RCC 7860 (cell line): Measurements from ENCODE around the gene SLC25A4.
A peak's percentile ranks its signal among the peaks of the same experiment; 100 is the strongest.
"Not testable (repeated sequence)": the region's sequence is repeated elsewhere in the genome, so short reads cannot be mapped to it uniquely, and the experiment has no call there.

Experiments
- DNase-seq: peaks from one replicate; pipeline ENCODE4 v3.0.0-alpha.2; 2015; ENCODE audit warnings: low spot score
- FAIRE-seq: peaks from 2 replicates; lab custom pipeline; 2012; peaks lifted over from hg19 to GRCh38; lab: Jason Lieb, UNC

SLC25A4 gene

GRCh38 chr4:185171373-185172071, 28.5 kb downstream of the SLC25A4 start:
- DNase-seq (no peak), FAIRE-seq (no peak)

- no peak for DNase-seq
- no peak for FAIRE-seq
Measured at GRCh38 chr4:185179488-185179887, 36.4 kb downstream of the SLC25A4 start.

- no peak for DNase-seq
- FAIRE-seq = no peak
Measured at GRCh38 chr4:185182239-185182638, 39.2 kb downstream of the SLC25A4 start.

- no peak for FAIRE-seq
Measured at GRCh38 chr4:185183622-185184281, 40.7 kb downstream of the SLC25A4 start.

GRCh38 chr4:185186769-185187168, 43.7 kb downstream of the SLC25A4 start:
- DNase-seq (no peak), FAIRE-seq (no peak)

More at GRCh38 chr4:185183622-185184281, 40.7 kb downstream of the SLC25A4 start:
- peak; percentile 34 for DNase-seq

- no peak for DNase-seq
- no peak for FAIRE-seq
Measured at GRCh38 chr4:185189606-185190305, 46.7 kb downstream of the SLC25A4 start.

- DNase-seq = no peak
Measured at GRCh38 chr4:185190306-185190856, 47.3 kb downstream of the SLC25A4 start.

DNA sequence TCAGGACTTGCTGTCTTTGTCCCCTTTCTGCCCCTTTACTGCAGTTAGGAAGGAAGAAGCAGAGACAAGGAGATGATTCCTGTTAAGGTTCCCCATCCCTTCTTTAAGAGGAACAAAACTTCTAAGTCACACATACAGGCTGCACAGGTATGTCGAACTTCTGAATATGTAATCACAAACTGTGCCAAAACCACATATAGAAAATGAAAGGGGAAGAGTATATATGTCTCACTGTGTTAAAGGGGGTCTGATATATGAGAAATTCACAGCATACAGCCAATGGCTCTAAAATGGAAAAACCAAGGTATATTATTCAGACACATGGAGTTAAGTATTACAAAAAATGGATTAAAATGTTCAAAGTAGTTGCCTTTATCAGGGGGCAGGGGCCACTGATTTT, 49.0 kb downstream of the SLC25A4 start:
- no peak for DNase-seq
- no peak for FAIRE-seq

More at GRCh38 chr4:185190306-185190856, 47.3 kb downstream of the SLC25A4 start:
- no peak for FAIRE-seq

- DNase-seq (no peak), FAIRE-seq (no peak)
Measured at GRCh38 chr4:185194924-185195888, 52.1 kb downstream of the SLC25A4 start.

DNA sequence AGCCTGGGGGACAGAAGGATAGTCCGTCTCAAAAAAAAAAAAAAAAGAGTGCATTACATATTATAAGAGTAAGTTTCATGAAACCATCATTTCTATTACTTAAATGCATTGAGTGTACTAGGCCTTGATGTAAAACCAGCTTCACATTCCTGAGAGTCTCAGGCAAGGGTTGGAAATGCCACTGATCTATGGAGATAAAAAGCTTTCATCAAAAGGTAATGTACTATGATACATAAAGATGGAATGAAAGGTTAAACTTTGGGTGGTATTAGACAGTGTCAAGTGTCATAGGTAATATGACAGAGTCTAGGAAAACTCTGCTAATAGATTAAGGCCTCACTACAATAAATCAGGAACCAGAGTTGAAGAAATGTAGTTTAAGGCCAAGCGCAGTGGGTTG, 53.4 kb downstream of the SLC25A4 start:
- no peak for FAIRE-seq
- DNase-seq = no peak

- DNase-seq, FAIRE-seq: not testable (repeated sequence)
Measured at GRCh38 chr4:185198189-185198588, 55.1 kb downstream of the SLC25A4 start.
